IMR-90 (cell line): ENCODE measurements around the gene SCML2. TPM values are rescaled to one million over a fixed set of nuclear protein-coding genes. Genes with fewer than 3 reads are reported as not detected.

Source experiments
- ATAC-seq: fragments of 200-7000 bp; cut with Tn5 transposase; 2 replicates; pipeline ENCODE4 v1.9.1; 2020; ENCODE audit warnings: low read depth, mild to moderate bottlenecking, moderate library complexity
- BruUV-seq: library from RNA; stranded (reverse); fragments of 400-500 nt; replicated peaks from 2 replicates; lab custom pipeline; 2021; lab: Mats Ljungman, UMichigan
- CTCF ChIA-PET: fragments of 300-600 bp; formaldehyde crosslinking; extraction: SDS; loops from one replicate; lab custom pipeline; 2021; ENCODE audit warnings: antibody characterized with exemption; lab: Yijun Ruan, JAX
- POLR2A ChIA-PET: fragments of 300-600 bp; sonication (Branson Sonifier 250); formaldehyde crosslinking; loops from one replicate; lab custom pipeline; 2022; ENCODE audit warnings: antibody characterized with exemption; ENCODE audit not compliant: unreplicated experiment; lab: Charles Lee
- DNase-seq: peaks from one replicate; pipeline ENCODE4 v3.0.0; 2013
- H2AFZ ChIP-seq: replicated peaks from 2 replicates; pipeline ENCODE3; 2013; ENCODE audit warnings: low read length, mild to moderate bottlenecking; ENCODE audit not compliant: poor library complexity
- H2AK5ac ChIP-seq: 2 replicates; pipeline ENCODE4 v1.6.1; 2013; ENCODE audit warnings: low read depth, low read length, inconsistent platforms
- H2AK9ac ChIP-seq: replicated peaks from 2 replicates; pipeline ENCODE3; 2013; ENCODE audit warnings: mild to moderate bottlenecking, low read depth, low read length, moderate library complexity; ENCODE audit not compliant: poor library complexity
- H2BK120ac ChIP-seq: 2 replicates; pipeline ENCODE4 v1.6.1; 2013; ENCODE audit warnings: low read depth, low read length, inconsistent platforms
- H2BK15ac ChIP-seq: 3 replicates; pipeline ENCODE4 v1.6.1; 2013; ENCODE audit warnings: low read depth, low read length, inconsistent platforms
- H2BK20ac ChIP-seq: 2 replicates; pipeline ENCODE4 v1.6.1; 2013; ENCODE audit warnings: low read depth, mild to moderate bottlenecking, inconsistent platforms, low read length, moderate library complexity
- H2BK5ac ChIP-seq: 2 replicates; pipeline ENCODE4 v1.6.1; 2013; ENCODE audit warnings: mild to moderate bottlenecking, low read depth, low read length, inconsistent platforms; ENCODE audit not compliant: poor library complexity, severe bottlenecking
- H3K14ac ChIP-seq: replicated peaks from 2 replicates; pipeline ENCODE4 v1.6.1; 2013; ENCODE audit warnings: low read depth, low read length, inconsistent platforms
- H3K18ac ChIP-seq: 2 replicates; pipeline ENCODE4 v1.6.1; 2013; ENCODE audit warnings: low read depth, low read length, control low read depth
- H3K23ac ChIP-seq: 2 replicates; pipeline ENCODE4 v1.6.1; 2013; ENCODE audit warnings: low read depth, low read length, inconsistent platforms
- H3K27ac ChIP-seq: 2 replicates; pipeline ENCODE4 v1.5.1; 2013; ENCODE audit warnings: mild to moderate bottlenecking, control low read depth, low read length; ENCODE audit not compliant: insufficient read depth
- H3K27me3 ChIP-seq: 2 replicates; pipeline ENCODE4 v1.6.1; 2013; ENCODE audit warnings: low read length; ENCODE audit not compliant: control insufficient read depth, insufficient read depth
- H3K36me3 ChIP-seq: 2 replicates; pipeline ENCODE4 v1.6.1; 2013; ENCODE audit warnings: low read length, mixed read lengths; ENCODE audit not compliant: control insufficient read depth, insufficient read depth
- H3K4ac ChIP-seq: 2 replicates; pipeline ENCODE4 v1.6.1; 2013; ENCODE audit warnings: low read depth, low read length, inconsistent platforms
- H3K4me1 ChIP-seq: 2 replicates; pipeline ENCODE4 v1.6.1; 2013; ENCODE audit warnings: low read length, mixed read lengths; ENCODE audit not compliant: control insufficient read depth, insufficient read depth
- H3K4me2 ChIP-seq: 2 replicates; pipeline ENCODE4 v1.6.1; 2013; ENCODE audit warnings: low read depth, mild to moderate bottlenecking, control low read depth, low read length, moderate library complexity
- H3K4me3 ChIP-seq: 2 replicates; pipeline ENCODE4 v1.5.1; 2013; ENCODE audit warnings: low read depth, mild to moderate bottlenecking, control low read depth, low read length, moderate library complexity; ENCODE audit not compliant: insufficient read depth
- H3K56ac ChIP-seq: 2 replicates; pipeline ENCODE4 v1.6.1; 2013; ENCODE audit warnings: low read length, inconsistent platforms; ENCODE audit not compliant: insufficient read depth; ENCODE audit errors: extremely low read depth
- H3K79me1 ChIP-seq, 2 experiments: 2 replicates each; pipeline ENCODE4 v1.6.1; 2013; ENCODE audit warnings: low read length in 2 of 2, inconsistent platforms in 1 of 2, low read depth in 1 of 2
- H3K9ac ChIP-seq: 2 replicates; pipeline ENCODE4 v1.6.1; 2013; ENCODE audit warnings: low read depth, low read length, control low read depth
- H3K9me1 ChIP-seq: 2 replicates; pipeline ENCODE4 v1.6.1; 2013; ENCODE audit warnings: low read length, inconsistent platforms; ENCODE audit not compliant: insufficient read depth
- H3K9me3 ChIP-seq: 2 replicates; pipeline ENCODE4 v1.6.1; 2013; ENCODE audit warnings: low read length; ENCODE audit not compliant: control insufficient read depth, insufficient read depth
- H4K20me1 ChIP-seq: 2 replicates; pipeline ENCODE4 v1.6.1; 2013; ENCODE audit warnings: low read length, inconsistent platforms; ENCODE audit not compliant: insufficient read depth
- H4K5ac ChIP-seq: 2 replicates; pipeline ENCODE4 v1.6.1; 2013; ENCODE audit warnings: mild to moderate bottlenecking, low read depth, low read length, control low read depth
- H4K8ac ChIP-seq, 2 experiments: 2 replicates each; pipeline ENCODE4 v1.6.1; 2013; ENCODE audit warnings: low read depth in 2 of 2, low read length in 2 of 2, control low read depth in 1 of 2, inconsistent platforms in 1 of 2
- H4K91ac ChIP-seq: 2 replicates; pipeline ENCODE4 v1.6.1; 2013; ENCODE audit warnings: low read depth, low read length, inconsistent platforms; ENCODE audit not compliant: insufficient read depth
- POLR2A ChIP-seq: IDR thresholded peaks from 2 replicates; pipeline ENCODE4 v1.6.1; 2012; ENCODE audit warnings: mild to moderate bottlenecking, low read depth, low read length
- WGBS, 2 experiments: methylation state at CpG; one replicate each; pipeline versions ENCODE4 v1.1.5 to v1.1.7; 2013; ENCODE audit warnings: missing lambda C conversion rate in 2 of 2; ENCODE audit not compliant: insufficient read length in 1 of 2; ENCODE audit errors: extremely low coverage in 2 of 2; 5-methylcytosine and 5-hydroxymethylcytosine counted together
- dilution Hi-C: fragments of 300-500 bp; cut with HindIII; formaldehyde crosslinking; loops from one replicate; pipeline ENCODE4 v1.14.3; 2018; ENCODE audit warnings: low sequenced_read_pairs; ENCODE audit not compliant: unreplicated experiment
- in situ Hi-C: fragments of 300-500 bp; cut with MboI; formaldehyde crosslinking; loops from 3 replicates; pipeline ENCODE4 v1.14.3; 2019; ENCODE audit warnings: low sequenced_read_pairs, inconsistent platforms, mixed read lengths
- intact Hi-C: fragments of 100-400 bp; cut with micrococcal nuclease; formaldehyde crosslinking; loops from 2 replicates; pipeline ENCODE4 v1.10.0; 2022
- polyA plus RNA-seq, 3 experiments: library from polyadenylated mRNA; depleted of rRNA; stranded (reverse); fragments of >200 nt; gene quantifications; 2 replicates each; pipeline ENCODE4 v1.2.3, GENCODE V29; 2012; ENCODE audit warnings: low replicate concordance in 1 of 3
- total RNA-seq: library from RNA; depleted of rRNA; stranded (reverse); fragments of >200 nt; gene quantifications from 2 replicates; pipeline ENCODE4 v1.2.3, GENCODE V29; 2012

The SCML2 gene
- total and polyA plus RNA-seq, 2 of the 4 experiments (the other 2 are of a cell fraction): 1.3 to 1.7 TPM

DNA sequence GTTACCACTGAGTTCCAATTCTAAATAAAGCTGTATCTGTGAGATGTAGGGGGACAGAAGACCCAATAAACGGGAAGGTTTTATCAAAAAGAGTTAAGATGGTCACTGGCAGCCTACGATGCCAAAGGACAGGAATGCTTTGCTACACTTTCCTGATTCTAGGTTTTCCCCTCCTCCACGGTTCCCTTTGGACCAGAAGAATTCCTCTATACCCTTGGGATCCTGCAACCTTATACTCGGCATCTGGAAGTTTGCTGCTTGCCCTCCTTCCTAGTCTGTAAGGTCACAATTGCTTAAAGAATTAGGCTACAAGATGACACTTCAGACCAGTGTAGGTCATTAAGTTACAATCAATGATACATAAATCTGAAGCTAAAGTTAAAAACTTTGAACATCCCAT, 64.3 kb downstream of the SCML2 start:
- no peaks in the 10 kb centered on the region for H3K4me1 ChIP-seq
- no peak overlapping the region for H2BK20ac ChIP-seq
- H3K79me1 ChIP-seq: no peaks in the 10 kb centered on the region
- H2AK5ac ChIP-seq: no peak overlapping the region
- H2BK15ac ChIP-seq: no peak overlapping the region
- no peaks in the 10 kb centered on the region for H4K20me1 ChIP-seq
- no TSS peak for BruUV-seq
- no peaks in the 10 kb centered on the region for H3K9me1 ChIP-seq
- H2BK120ac ChIP-seq: no peak overlapping the region
- dilution Hi-C loops (no loop called here), intact Hi-C loops (no loop called here), in situ Hi-C loops (no loop called here)
- whole genome bisulfite sequencing, 2 experiments: 29% methylated on average over 1 of the region's 4 CpGs; no CpG with 5 or more reads in 1 of the 2 experiments
- H4K5ac ChIP-seq: no peak overlapping the region
- no peak overlapping the region for H3K9ac ChIP-seq
- no peak overlapping the region for H3K4me2 ChIP-seq
- no peak overlapping the region for H3K4ac ChIP-seq
- no peak overlapping the region for H2BK5ac ChIP-seq
- no peaks in the 10 kb centered on the region for H3K36me3 ChIP-seq
- no peak overlapping the region for H2AFZ ChIP-seq
- DNase-seq (no peak), ATAC-seq (no peak)
- no peak overlapping the region for H3K23ac ChIP-seq
- H2AK9ac ChIP-seq: no peak overlapping the region
- H3K27me3 ChIP-seq: no peaks in the 10 kb centered on the region
- H4K8ac ChIP-seq: no peak overlapping the region
- POLR2A ChIA-PET: no interaction called here
- CTCF ChIA-PET: no interaction called here
- H3K27ac ChIP-seq: no peak overlapping the region
- no peak for TF ChIP-seq POLR2A
- no peaks in the 10 kb centered on the region for H3K9me3 ChIP-seq
- no peak overlapping the region for H3K18ac ChIP-seq
- H4K91ac ChIP-seq: no peak overlapping the region
- no peak overlapping the region for H3K56ac ChIP-seq
- H3K14ac ChIP-seq: no peak overlapping the region; the same call in 1 of the 2 replicates
- no peak overlapping the region for H3K4me3 ChIP-seq
